PC-9 (cell line): ENCODE data around the gene GRAP2. TPM values are rescaled to one million over a fixed set of nuclear protein-coding genes. Genes with fewer than 3 reads are reported as not detected.
A peak's percentile ranks its signal among the peaks of the same experiment; 100 is the strongest.

Experiments used
- BruUV-seq: library from RNA; stranded (reverse); fragments of 400-500 nt; replicated peaks from 2 replicates; lab custom pipeline; 2021; lab: Mats Ljungman, UMichigan
- CTCF ChIA-PET: fragments of 300-600 bp; sonication (Branson Sonifier 250); formaldehyde crosslinking; loops from one replicate; lab custom pipeline; 2022; ENCODE audit warnings: antibody characterized with exemption; lab: Charles Lee
- POLR2A ChIA-PET: fragments of 300-600 bp; sonication (Branson Sonifier 250); formaldehyde crosslinking; loops from one replicate; lab custom pipeline; 2022; ENCODE audit warnings: antibody characterized with exemption; ENCODE audit not compliant: unreplicated experiment; lab: Charles Lee
- DNase-seq, 2 experiments: peaks; one replicate each; pipeline versions ENCODE4 v3.0.0 to v3.0.0-alpha.2; 2015 to 2022; ENCODE audit warnings: mixed read lengths in 1 of 2
- H2AFZ ChIP-seq: fragments of 200-600 bp; sonication (generic); 2 replicates; pipeline ENCODE4 v1.8.1; 2017; ENCODE audit warnings: antibody characterized with exemption
- H3F3A ChIP-seq: fragments of 200-600 bp; sonication (generic); 2 replicates; pipeline ENCODE4 v1.8.1; 2017; ENCODE audit warnings: antibody characterized with exemption, mild to moderate bottlenecking, low read depth; ENCODE audit not compliant: insufficient read depth
- H3K27ac ChIP-seq: fragments of 200-600 bp; sonication (generic); 2 replicates; pipeline ENCODE4 v1.6.1; 2016; ENCODE audit warnings: mixed run types
- H3K27me3 ChIP-seq: fragments of 200-600 bp; sonication (generic); 2 replicates; pipeline ENCODE4 v1.6.1; 2016; ENCODE audit warnings: low read depth, mixed run types; ENCODE audit not compliant: insufficient read depth
- H3K36me3 ChIP-seq: fragments of 200-600 bp; sonication (generic); 2 replicates; pipeline ENCODE4 v1.6.1; 2016; ENCODE audit warnings: low read depth, mixed run types
- H3K4me1 ChIP-seq: fragments of 200-600 bp; sonication (generic); replicated peaks from 2 replicates; pipeline ENCODE4 v1.6.1; 2016; ENCODE audit warnings: mixed run types; ENCODE audit not compliant: insufficient read depth
- H3K4me2 ChIP-seq: fragments of 200-600 bp; sonication (generic); 2 replicates; pipeline ENCODE4 v1.6.1; 2017; ENCODE audit warnings: mixed run types
- H3K4me3 ChIP-seq: fragments of 200-600 bp; sonication (generic); 2 replicates; pipeline ENCODE4 v1.6.1; 2016; ENCODE audit warnings: mixed run types
- H3K79me2 ChIP-seq: fragments of 200-600 bp; sonication (generic); 2 replicates; pipeline ENCODE4 v1.6.1; 2017; ENCODE audit warnings: low read depth, mixed run types
- H3K9me2 ChIP-seq: fragments of 200-600 bp; sonication (generic); 2 replicates; pipeline ENCODE4 v1.8.1; 2017; ENCODE audit warnings: mild to moderate bottlenecking; ENCODE audit not compliant: insufficient read depth
- H3K9me3 ChIP-seq: fragments of 200-600 bp; sonication (generic); 2 replicates; pipeline ENCODE4 v1.8.1; 2016; ENCODE audit warnings: low read depth; ENCODE audit not compliant: insufficient read depth
- H4K20me1 ChIP-seq: fragments of 200-600 bp; sonication (generic); 2 replicates; pipeline ENCODE4 v1.8.1; 2017; ENCODE audit not compliant: insufficient read depth
- EZH2 ChIP-seq: fragments of 200-600 bp; sonication (generic); IDR thresholded peaks from 2 replicates; pipeline ENCODE4 v1.8.0; 2017; ENCODE audit warnings: antibody characterized with exemption, low read depth
- intact Hi-C: fragments of 100-400 bp; cut with micrococcal nuclease; formaldehyde crosslinking; loops from one replicate; pipeline ENCODE4 v1.10.0; 2022; ENCODE audit not compliant: unreplicated experiment
- total RNA-seq: library from RNA; stranded (reverse); gene quantifications from 2 replicates; pipeline ENCODE4 v1.2.3, GENCODE V29; 2021
- TF ChIP-seq, protein P1 (sequence below): fragments of 200-600 bp; sonication (generic); conservative IDR thresholded peaks from 2 replicates; pipeline ENCODE4 v1.6.1; 2017; ENCODE audit warnings: mixed run types, antibody characterized with exemption, mild to moderate bottlenecking, moderate library complexity

GRAP2 gene
- total RNA-seq, 1 experiment from 2014 or later = not detected

DNA sequence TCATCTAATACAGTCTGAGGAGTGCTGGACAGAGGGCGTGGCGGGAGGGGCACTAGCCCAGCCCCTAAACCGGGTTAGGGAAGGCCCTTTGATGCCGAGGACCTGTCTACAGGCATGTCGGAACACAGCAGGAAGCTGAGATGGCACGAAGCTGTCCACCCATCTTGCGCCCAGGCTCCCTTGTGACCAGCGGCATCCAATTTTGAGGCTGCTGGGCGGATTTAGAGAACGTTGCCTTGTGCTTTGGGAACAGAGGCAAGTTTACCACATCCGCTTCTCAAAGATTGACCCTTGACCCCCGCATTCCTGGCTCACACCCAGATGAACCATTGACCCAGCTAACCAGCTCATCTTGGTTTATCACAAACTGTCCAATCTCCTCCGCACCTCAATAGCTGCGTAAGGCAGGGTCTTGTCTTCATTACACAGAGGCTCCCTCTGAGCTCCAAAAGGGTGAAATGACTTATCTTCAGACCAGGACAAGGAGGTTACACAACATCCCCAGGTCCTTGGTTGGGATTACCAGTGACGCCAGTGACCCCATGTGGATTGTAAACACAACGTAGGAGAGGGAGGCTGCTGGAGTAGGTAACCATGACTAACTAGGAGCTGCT is 98.4 kb downstream of the GRAP2 start:
- Histone ChIP-seq H3K4me1 (peaks cover 47% of the 10 kb centered on the region), H3K4me2 (no peak overlapping the region), H3K9me2 (no peaks in the 10 kb centered on the region), H3K79me2 (no peaks in the 10 kb centered on the region), H3K36me3 (no peaks in the 10 kb centered on the region), H3K9me3 (no peaks in the 10 kb centered on the region), H3K27me3 (peaks cover 2% of the 10 kb centered on the region; the same call in 1 of the 2 replicates), H3K27ac (no peak overlapping the region), H3F3A (peaks cover 17% of the 10 kb centered on the region; the same call in 1 of the 2 replicates), H2AFZ (no peak overlapping the region), H3K4me3 (no peak overlapping the region), H4K20me1 (no peaks in the 10 kb centered on the region)
- peak in 1 of 2 experiments; percentile 39 for DNase-seq
- TF ChIP-seq, protein P1, sequence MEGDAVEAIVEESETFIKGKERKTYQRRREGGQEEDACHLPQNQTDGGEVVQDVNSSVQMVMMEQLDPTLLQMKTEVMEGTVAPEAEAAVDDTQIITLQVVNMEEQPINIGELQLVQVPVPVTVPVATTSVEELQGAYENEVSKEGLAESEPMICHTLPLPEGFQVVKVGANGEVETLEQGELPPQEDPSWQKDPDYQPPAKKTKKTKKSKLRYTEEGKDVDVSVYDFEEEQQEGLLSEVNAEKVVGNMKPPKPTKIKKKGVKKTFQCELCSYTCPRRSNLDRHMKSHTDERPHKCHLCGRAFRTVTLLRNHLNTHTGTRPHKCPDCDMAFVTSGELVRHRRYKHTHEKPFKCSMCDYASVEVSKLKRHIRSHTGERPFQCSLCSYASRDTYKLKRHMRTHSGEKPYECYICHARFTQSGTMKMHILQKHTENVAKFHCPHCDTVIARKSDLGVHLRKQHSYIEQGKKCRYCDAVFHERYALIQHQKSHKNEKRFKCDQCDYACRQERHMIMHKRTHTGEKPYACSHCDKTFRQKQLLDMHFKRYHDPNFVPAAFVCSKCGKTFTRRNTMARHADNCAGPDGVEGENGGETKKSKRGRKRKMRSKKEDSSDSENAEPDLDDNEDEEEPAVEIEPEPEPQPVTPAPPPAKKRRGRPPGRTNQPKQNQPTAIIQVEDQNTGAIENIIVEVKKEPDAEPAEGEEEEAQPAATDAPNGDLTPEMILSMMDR = no peak
- TF ChIP-seq EZH2 = no peak
- intact Hi-C loops = no loop called here
- BruUV-seq = no TSS peak
- CTCF ChIA-PET = no interaction called here
- POLR2A ChIA-PET = interaction anchor here (0.5 to 0.7 kb wide), 3 partner anchors 19 to 345 kb away, joined by 3 to 4 read pairs (median 3); no protein-coding TSS in a partner anchor

DNA sequence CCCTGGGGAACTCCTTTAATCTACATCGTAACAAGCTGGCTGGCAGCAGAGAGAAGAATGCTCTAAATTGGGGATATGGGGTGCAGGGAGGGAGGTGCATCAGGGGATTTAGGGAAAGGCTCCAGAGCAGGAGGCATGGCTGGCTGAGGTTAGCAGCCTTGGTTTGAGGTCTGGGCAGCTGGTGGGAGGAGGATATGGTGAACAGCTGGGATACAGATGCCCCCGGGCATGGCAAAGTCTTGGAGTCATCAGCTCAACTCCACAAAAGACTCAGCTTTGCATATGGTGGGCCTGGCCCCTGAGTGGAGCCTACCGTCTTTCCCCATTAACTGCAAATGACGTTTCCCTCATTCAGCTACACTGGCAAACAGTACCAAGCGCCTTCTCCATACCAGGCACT is 99.3 kb downstream of the GRAP2 start:
- Histone ChIP-seq H3K27ac (no peak overlapping the region), H2AFZ (no peak overlapping the region), H3K4me3 (no peak overlapping the region), H3K9me3 (no peaks in the 10 kb centered on the region), H3K4me2 (no peak overlapping the region), H3K27me3 (no peaks in the 10 kb centered on the region), H3K79me2 (no peaks in the 10 kb centered on the region), H3K4me1 (peaks cover 47% of the 10 kb centered on the region), H3K36me3 (no peaks in the 10 kb centered on the region), H4K20me1 (no peaks in the 10 kb centered on the region), H3F3A (peaks cover 17% of the 10 kb centered on the region; the same call in 1 of the 2 replicates), H3K9me2 (no peaks in the 10 kb centered on the region)
- no peak for DNase-seq
- ChIA-PET CTCF (no interaction called here), POLR2A (interaction anchor here (0.6 kb wide), 1 partner anchor 149 kb away, joined by 3 read pairs; no protein-coding TSS in a partner anchor)
- TF ChIP-seq, protein P1 = no peak
- TF ChIP-seq EZH2 = no peak
- intact Hi-C loops = no loop called here
- BruUV-seq = no TSS peak

DNA sequence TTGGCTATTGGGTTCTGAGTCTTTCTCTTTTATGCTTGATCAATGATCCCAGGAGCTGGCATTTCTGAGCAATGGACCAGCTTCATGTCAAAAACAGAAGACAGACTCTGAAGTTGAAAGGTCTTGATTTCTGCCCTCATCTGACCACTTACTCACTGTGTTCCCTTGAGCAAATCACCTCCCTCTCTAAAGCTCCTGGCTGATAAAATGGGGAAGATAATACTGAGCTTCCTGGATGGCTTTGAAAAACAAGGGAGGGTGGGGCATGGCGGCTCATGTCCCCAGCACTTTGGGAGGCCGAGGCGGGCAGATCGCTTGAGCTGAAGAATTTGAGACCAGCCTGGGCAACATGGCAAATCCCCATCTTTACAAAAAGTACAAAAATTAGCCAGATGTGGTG is 100.2 kb downstream of the GRAP2 start:
- Histone ChIP-seq H3F3A (peaks cover 15% of the 10 kb centered on the region; the same call in 1 of the 2 replicates), H3K36me3 (no peaks in the 10 kb centered on the region), H3K4me1 (peaks cover 40% of the 10 kb centered on the region), H3K4me2 (no peak overlapping the region), H3K79me2 (no peaks in the 10 kb centered on the region), H3K27ac (no peak overlapping the region), H3K9me3 (no peaks in the 10 kb centered on the region), H3K4me3 (no peak overlapping the region), H2AFZ (no peak overlapping the region), H3K9me2 (no peaks in the 10 kb centered on the region), H3K27me3 (no peaks in the 10 kb centered on the region), H4K20me1 (no peaks in the 10 kb centered on the region)
- no peak for DNase-seq
- BruUV-seq = no TSS peak
- TF ChIP-seq EZH2 = no peak
- TF ChIP-seq, protein P1 = no peak
- intact Hi-C loops = no loop called here
- ChIA-PET POLR2A (no interaction called here), CTCF (interaction anchor here (0.7 kb wide), 1 partner anchor 472 kb away, joined by 6 read pairs; no protein-coding TSS in a partner anchor)
